VCaP (cell line): ENCODE results near the gene LYRM7.

Experiments used
- H3K27ac ChIP-seq: fragments of 450-650 bp; 2 replicates; pipeline ENCODE4 v1.5.1; 2017
- TF ChIP-seq, protein P1 (sequence below): fragments of 450-650 bp; conservative IDR thresholded peaks from 2 replicates; pipeline ENCODE4 v1.5.1; 2017; ENCODE audit warnings: mild to moderate bottlenecking, moderate library complexity

Gene LYRM7

DNA sequence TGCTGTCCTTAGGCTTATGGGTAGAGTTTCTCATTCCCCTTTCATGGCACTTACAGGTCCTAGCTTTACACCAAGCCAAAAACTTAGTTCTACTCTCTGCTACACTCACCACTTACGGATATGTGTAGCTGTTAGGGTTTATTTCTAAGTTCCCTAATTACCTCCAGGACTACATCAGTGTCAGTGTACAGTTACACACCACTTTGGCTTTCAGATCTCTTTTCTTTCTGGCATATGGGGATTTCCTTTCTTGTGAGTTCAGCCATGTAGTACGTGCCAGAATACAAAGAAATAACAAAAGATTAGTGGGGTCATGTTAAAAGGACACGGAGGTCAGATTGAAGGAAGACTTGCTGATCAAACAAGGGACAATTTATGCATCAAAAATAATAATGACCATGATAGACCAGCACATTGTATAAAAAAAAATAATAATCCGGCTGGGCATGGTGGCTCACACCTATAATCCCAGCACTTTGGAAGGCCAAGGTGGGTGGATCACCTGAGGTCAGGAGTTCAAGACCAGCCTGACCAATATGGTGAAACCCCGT, 41.8 kb downstream of the LYRM7 start:
- TF ChIP-seq, protein P1, sequence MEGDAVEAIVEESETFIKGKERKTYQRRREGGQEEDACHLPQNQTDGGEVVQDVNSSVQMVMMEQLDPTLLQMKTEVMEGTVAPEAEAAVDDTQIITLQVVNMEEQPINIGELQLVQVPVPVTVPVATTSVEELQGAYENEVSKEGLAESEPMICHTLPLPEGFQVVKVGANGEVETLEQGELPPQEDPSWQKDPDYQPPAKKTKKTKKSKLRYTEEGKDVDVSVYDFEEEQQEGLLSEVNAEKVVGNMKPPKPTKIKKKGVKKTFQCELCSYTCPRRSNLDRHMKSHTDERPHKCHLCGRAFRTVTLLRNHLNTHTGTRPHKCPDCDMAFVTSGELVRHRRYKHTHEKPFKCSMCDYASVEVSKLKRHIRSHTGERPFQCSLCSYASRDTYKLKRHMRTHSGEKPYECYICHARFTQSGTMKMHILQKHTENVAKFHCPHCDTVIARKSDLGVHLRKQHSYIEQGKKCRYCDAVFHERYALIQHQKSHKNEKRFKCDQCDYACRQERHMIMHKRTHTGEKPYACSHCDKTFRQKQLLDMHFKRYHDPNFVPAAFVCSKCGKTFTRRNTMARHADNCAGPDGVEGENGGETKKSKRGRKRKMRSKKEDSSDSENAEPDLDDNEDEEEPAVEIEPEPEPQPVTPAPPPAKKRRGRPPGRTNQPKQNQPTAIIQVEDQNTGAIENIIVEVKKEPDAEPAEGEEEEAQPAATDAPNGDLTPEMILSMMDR, result no peak
- H3K27ac ChIP-seq, result no peak overlapping the region

- H3K27ac ChIP-seq, result no peak overlapping the region
- TF ChIP-seq, protein P1, result no peak
Measured at GRCh38 chr5:131214609-131215227, 44.0 kb downstream of the LYRM7 start.

DNA sequence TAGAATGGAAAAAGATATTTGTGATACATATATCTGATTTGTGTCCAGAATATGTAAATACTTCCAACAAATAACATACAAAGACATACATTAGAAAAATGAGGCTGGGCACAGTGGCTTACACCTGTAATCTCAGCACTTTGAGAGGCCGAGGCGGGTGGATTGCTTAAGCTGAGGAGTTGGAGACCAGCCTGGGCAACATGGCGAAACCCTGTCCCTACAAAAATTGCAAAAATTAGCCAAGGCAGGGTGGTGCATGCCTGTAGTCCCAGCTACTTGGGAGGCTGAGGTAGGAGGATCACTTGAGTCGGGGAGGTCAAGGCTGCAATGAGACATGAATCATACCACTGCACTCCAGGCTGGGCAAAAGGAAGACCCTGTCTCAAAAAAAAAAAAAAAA, 47.0 kb downstream of the LYRM7 start:
- H3K27ac ChIP-seq, result no peak overlapping the region
- TF ChIP-seq, protein P1, result no peak

DNA sequence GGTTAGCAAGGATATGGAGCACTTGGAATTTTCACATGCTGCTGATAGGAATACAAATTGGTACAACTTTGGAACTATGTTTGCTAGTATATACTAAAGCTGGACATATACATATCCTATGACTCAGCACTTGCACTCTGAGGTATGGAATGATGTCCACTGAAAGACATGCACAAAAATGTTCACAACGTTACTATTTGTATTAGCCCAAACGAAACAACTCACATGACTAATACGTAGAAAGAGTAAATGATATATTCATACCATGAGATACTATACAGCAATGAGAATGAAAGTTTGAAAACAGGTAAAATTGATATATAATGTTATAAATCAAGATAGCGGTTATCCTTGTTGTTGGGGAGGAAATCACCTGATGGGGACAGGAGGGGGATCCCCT, 47.6 kb downstream of the LYRM7 start:
- no peak overlapping the region for H3K27ac ChIP-seq
- TF ChIP-seq, protein P1, result no peak

GRCh38 chr5:131220566-131220965, 49.8 kb downstream of the LYRM7 start:
- TF ChIP-seq, protein P1, result no peak

GRCh38 chr5:131221008-131221703, 50.4 kb downstream of the LYRM7 start:
- TF ChIP-seq, protein P1, result no peak
- no peak overlapping the region for H3K27ac ChIP-seq

More at GRCh38 chr5:131220566-131220965, 49.8 kb downstream of the LYRM7 start:
- H3K27ac ChIP-seq, result no peak overlapping the region

GRCh38 chr5:131221888-131222287, 51.1 kb downstream of the LYRM7 start:
- no peak overlapping the region for H3K27ac ChIP-seq

More at GRCh38 chr5:131221888-131222287, 51.1 kb downstream of the LYRM7 start:
- TF ChIP-seq, protein P1, result no peak
